A673 (cell line): ENCODE measurements around the gene TNS3.

Experiments
- EZH2 ChIP-seq: fragments of 200-600 bp; sonication (generic); IDR thresholded peaks from 2 replicates; pipeline ENCODE4 v1.6.1; 2017; ENCODE audit warnings: borderline replicate concordance, low read depth, mild to moderate bottlenecking, mixed read lengths, antibody characterized with exemption, low read length; ENCODE audit not compliant: poor library complexity, severe bottlenecking
- TF ChIP-seq, protein P1 (sequence below): fragments of 300-800, 200-600 bp; sonication (generic); conservative IDR thresholded peaks from 2 replicates; pipeline ENCODE4 v1.5.1; 2017; ENCODE audit warnings: low read depth, mild to moderate bottlenecking, antibody characterized with exemption, low read length, moderate library complexity, mixed read lengths

DNA sequence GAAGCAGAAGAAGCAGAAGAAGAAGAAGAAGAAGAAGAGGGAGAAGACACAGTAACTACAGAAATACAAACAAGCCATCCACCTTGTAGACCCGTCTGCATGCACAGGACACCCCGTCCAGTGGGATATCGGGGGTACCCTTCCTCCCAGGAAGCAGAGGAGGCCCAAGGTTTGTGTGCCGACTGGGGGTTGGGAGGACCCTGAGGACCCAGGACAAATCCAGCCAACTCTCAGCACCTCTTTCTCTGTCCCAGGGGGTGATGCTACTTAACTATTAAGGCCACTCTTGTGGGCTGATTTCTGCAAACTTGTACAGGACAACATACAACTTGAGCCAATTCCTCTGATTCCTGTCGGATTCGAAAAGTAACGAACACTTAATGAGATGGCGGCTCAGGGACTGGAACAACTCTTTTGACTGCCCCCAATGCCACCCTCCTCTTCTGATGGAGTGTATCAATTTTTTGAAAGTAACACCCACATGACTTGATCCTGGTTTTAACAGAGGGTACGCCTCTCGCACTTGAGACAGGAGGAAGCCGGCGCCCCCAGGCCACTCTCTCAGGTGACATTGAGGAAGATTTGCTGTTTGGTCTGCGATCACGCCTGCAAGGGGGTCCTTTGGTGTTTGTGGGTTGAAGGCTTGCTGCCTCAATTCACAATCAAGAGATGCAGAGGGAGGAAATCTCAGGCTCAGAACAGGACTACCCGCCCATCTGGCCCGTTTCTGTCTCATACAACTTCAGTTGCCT lies 192.6 kb downstream of the TNS3 start:
- TF ChIP-seq EZH2, result no peak
- TF ChIP-seq, protein P1, sequence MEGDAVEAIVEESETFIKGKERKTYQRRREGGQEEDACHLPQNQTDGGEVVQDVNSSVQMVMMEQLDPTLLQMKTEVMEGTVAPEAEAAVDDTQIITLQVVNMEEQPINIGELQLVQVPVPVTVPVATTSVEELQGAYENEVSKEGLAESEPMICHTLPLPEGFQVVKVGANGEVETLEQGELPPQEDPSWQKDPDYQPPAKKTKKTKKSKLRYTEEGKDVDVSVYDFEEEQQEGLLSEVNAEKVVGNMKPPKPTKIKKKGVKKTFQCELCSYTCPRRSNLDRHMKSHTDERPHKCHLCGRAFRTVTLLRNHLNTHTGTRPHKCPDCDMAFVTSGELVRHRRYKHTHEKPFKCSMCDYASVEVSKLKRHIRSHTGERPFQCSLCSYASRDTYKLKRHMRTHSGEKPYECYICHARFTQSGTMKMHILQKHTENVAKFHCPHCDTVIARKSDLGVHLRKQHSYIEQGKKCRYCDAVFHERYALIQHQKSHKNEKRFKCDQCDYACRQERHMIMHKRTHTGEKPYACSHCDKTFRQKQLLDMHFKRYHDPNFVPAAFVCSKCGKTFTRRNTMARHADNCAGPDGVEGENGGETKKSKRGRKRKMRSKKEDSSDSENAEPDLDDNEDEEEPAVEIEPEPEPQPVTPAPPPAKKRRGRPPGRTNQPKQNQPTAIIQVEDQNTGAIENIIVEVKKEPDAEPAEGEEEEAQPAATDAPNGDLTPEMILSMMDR, result no peak
